ENCODE measurements around the gene CLASRP. TPM values are rescaled to one million over a fixed set of nuclear protein-coding genes. Genes with fewer than 3 reads are reported as not detected.
A peak's percentile ranks its signal among the peaks of the same experiment; 100 is the strongest.

Gene CLASRP
- total RNA-seq, 1 donor from 2014 or later = 58.1 TPM

DNA sequence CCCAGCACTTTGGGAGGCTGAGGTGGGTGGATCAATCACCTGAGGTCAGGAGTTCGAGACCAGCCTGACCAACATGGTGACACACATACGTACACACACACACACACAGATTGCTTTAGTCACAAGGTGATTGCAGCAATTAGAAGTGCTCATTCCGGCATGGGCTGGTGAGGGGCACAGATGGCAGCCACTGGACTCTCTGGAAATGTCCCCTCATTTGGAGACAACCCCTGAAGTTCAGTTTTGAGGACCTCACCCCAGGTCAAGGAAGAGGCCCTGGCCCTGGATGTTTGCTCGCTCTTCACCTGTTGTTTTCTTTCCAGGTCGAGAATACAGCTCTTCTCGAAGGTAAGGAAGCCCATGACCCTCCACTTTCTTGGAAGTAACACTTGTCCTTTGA lies 31.4 kb downstream of the CLASRP start:
- no peak overlapping the region for H3K4me3 ChIP-seq (ENCODE audit: low read depth, low read length)
- DNase-seq (ENCODE audit: low read depth) = no peak
- TF ChIP-seq, protein P1, sequence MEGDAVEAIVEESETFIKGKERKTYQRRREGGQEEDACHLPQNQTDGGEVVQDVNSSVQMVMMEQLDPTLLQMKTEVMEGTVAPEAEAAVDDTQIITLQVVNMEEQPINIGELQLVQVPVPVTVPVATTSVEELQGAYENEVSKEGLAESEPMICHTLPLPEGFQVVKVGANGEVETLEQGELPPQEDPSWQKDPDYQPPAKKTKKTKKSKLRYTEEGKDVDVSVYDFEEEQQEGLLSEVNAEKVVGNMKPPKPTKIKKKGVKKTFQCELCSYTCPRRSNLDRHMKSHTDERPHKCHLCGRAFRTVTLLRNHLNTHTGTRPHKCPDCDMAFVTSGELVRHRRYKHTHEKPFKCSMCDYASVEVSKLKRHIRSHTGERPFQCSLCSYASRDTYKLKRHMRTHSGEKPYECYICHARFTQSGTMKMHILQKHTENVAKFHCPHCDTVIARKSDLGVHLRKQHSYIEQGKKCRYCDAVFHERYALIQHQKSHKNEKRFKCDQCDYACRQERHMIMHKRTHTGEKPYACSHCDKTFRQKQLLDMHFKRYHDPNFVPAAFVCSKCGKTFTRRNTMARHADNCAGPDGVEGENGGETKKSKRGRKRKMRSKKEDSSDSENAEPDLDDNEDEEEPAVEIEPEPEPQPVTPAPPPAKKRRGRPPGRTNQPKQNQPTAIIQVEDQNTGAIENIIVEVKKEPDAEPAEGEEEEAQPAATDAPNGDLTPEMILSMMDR (conservative IDR thresholded peaks at IDR 0.05; ENCODE audit: low read depth, low read length) = no peak

DNA sequence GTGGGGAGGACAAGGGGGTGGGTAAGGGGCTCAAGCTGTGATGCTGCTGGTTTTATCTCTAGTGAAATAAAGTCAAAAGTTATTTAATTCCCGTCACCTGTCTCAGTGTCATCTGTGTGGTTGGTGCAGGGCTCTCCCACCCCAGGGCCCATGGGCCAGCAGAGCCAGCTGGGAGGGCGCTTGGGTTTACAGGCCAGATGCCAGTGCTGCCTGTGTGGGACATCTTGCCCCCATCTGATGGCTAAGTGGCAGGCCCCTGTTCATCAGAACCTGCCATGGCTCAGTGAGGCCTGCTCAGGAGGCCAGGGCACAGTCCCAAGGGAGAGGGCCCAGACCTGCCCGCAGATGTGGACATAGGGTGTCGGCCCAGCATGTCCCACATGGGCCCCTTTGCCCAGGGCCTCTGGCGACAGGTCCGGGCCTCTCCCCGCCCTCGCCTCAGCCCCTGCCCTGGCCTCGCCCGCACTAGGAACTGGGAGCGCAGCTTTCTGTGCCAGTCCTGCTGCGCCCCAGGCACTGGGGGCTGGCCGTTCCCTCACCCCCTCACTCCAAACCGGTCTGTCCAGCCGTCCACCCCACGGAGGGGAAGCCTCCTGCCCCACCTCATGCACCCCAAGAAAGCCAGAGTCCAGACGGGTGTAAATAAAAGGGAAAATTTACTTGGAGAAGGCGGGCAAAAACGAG lies 32.2 kb downstream of the CLASRP start:
- no peak for DNase-seq (ENCODE audit: low read depth)
- TF ChIP-seq, protein P1 (conservative IDR thresholded peaks at IDR 0.05; ENCODE audit: low read depth, low read length) = no peak
- H3K4me3 ChIP-seq (ENCODE audit: low read depth, low read length) = no peak overlapping the region

DNA sequence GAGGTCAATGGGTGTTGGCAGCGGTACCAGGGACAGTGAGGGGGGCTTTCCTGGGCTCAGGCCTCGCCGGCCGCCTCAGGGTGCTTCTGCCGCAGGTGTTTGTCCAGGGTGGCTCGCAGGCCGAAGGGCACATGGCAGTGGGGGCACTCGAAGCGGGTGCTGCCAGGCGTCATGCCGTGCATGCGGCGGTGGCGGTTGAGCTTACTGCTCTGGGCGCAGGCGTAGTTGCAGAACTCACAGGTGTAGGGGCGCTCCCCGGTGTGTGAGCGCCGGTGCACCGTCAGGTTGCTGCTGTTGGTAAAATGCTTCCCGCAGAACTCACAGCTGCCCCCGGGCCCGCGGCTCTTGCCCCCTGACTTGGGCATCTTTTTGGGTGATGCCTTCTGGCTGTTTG lies 32.7 kb downstream of the CLASRP start:
- DNase-seq (ENCODE audit: low read depth) = no peak
- no peak overlapping the region for H3K4me3 ChIP-seq (ENCODE audit: low read depth, low read length)
- TF ChIP-seq, protein P1 (conservative IDR thresholded peaks at IDR 0.05; ENCODE audit: low read depth, low read length) = no peak

- TF ChIP-seq, protein P1 (conservative IDR thresholded peaks at IDR 0.05; ENCODE audit: low read depth, low read length) = no peak
- no peak overlapping the region for H3K4me3 ChIP-seq (ENCODE audit: low read depth, low read length)
- DNase-seq (ENCODE audit: low read depth) = no peak
Observed at GRCh38 chr19:45071969-45072790, 33.3 kb downstream of the CLASRP start.

GRCh38 chr19:45074744-45075300 lies 36.0 kb downstream of the CLASRP start:
- no peak for DNase-seq (ENCODE audit: low read depth)
- TF ChIP-seq, protein P1 (conservative IDR thresholded peaks at IDR 0.05; ENCODE audit: low read depth, low read length) = no peak
- H3K4me3 ChIP-seq (ENCODE audit: low read depth, low read length) = peak overlapping the region; percentile 20

DNA sequence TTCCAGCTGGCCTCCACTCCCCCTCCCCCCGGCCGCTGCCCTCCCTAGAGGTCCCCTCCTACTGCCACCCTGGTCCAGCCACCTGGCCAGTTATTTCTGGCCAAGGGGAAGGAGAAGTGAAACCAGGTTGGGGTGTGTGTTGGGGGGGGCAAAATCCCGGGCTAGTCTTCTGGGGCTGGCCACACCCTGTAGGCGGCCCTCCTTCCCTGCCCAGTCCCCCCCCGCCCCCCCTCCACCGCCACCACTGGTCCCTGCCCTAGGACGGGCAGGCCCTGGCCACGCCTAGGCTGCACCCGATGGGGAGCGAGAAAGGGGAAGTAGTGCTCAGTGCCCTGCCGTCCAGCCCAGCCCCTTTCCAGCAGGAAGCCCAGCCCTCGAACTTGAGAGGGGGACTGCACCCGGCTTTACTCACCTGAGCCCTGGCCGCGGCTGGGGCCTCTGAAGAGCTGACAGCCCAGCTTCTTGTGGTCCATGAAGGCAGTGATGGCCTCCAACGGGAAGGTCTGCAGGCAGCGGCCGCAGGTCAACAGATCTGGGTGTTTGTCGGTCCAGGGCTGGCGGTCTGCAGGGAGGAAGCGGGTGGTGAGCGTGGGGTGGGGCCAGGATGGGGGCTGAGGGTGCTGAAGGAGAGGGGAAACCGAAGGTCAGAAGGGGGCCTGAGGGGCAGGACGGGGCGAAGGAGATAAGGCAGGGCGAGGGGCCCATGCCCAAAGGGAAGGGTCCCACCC lies 36.6 kb downstream of the CLASRP start:
- DNase-seq (ENCODE audit: low read depth) = no peak
- peak overlapping the region; percentile 53 for H3K4me3 ChIP-seq (ENCODE audit: low read depth, low read length)
- TF ChIP-seq, protein P1 (conservative IDR thresholded peaks at IDR 0.05; ENCODE audit: low read depth, low read length) = no peak

Data from epithelial cell of proximal tubule (primary cell).